ENCODE results near the gene PTPN3. TPM values are rescaled to one million over a fixed set of nuclear protein-coding genes. Genes with fewer than 3 reads are reported as not detected.

The PTPN3 gene
- total RNA-seq, 2 experiments from 2014 or later = not detected

GRCh38 chr9:109475526-109475925 lies 22.6 kb downstream of the PTPN3 start:
- ChIA-PET POLR2A (interaction anchor here (0.6 kb wide), 1 partner anchor 266 kb away, joined by 6 read pairs; no protein-coding TSS in a partner anchor), CTCF (ENCODE audit: unreplicated experiment) (no interaction called here)
- H3K4me2 ChIP-seq (ENCODE audit: low read length) = no peak overlapping the region
- H3K4me3 ChIP-seq (ENCODE audit: low read depth, low read length, poor library complexity, severe bottlenecking) = no peak overlapping the region
- TF ChIP-seq EZH2phosphoT487 (IDR thresholded peaks at IDR 0.05; ENCODE audit: borderline replicate concordance, low read depth, low read length) = no peak
- TF ChIP-seq CTCF (conservative IDR thresholded peaks at IDR 0.05; ENCODE audit: low read length) = no peak
- no peaks in the 10 kb centered on the region for H4K20me1 ChIP-seq (ENCODE audit: insufficient read depth, low read length)
- no peaks in the 10 kb centered on the region for H3K79me2 ChIP-seq (ENCODE audit: insufficient read depth, low read depth, low read length)
- BruUV-seq (replicated peaks) = no TSS peak
- no peaks in the 10 kb centered on the region for H3K36me3 ChIP-seq (ENCODE audit: insufficient read depth, low read length)
- H3K9me3 ChIP-seq (ENCODE audit: low read length) = no peaks in the 10 kb centered on the region
- H2AFZ ChIP-seq (ENCODE audit: low read length) = no peak overlapping the region
- H3K9me2 ChIP-seq (ENCODE audit: insufficient read depth, low read length) = no peaks in the 10 kb centered on the region
- intact Hi-C loops (cut with micrococcal nuclease; ENCODE audit: unreplicated experiment) = no loop called here
- DNase-seq (ENCODE audit: low spot score) = no peak
- no peak overlapping the region for H3K27ac ChIP-seq (ENCODE audit: low read depth, low read length, poor library complexity, severe bottlenecking)
- H3K4me1 ChIP-seq (ENCODE audit: insufficient read depth, low read length, poor library complexity, severe bottlenecking) = no peaks in the 10 kb centered on the region

GRCh38 chr9:109474944-109475343 lies 23.2 kb downstream of the PTPN3 start:
- DNase-seq (ENCODE audit: low spot score) = no peak
- BruUV-seq (replicated peaks) = no TSS peak
- H4K20me1 ChIP-seq (ENCODE audit: insufficient read depth, low read length) = no peaks in the 10 kb centered on the region
- no peaks in the 10 kb centered on the region for H3K9me2 ChIP-seq (ENCODE audit: insufficient read depth, low read length)
- POLR2A ChIA-PET = interaction anchor here (0.6 kb wide), 1 partner anchor 265 kb away, joined by 6 read pairs; no protein-coding TSS in a partner anchor
- no peak overlapping the region for H3K4me2 ChIP-seq (ENCODE audit: low read length)
- TF ChIP-seq EZH2phosphoT487 (IDR thresholded peaks at IDR 0.05; ENCODE audit: borderline replicate concordance, low read depth, low read length) (no peak), CTCF (conservative IDR thresholded peaks at IDR 0.05; ENCODE audit: low read length) (no peak)
- intact Hi-C loops (cut with micrococcal nuclease; ENCODE audit: unreplicated experiment) = no loop called here
- H3K27ac ChIP-seq (ENCODE audit: low read depth, low read length, poor library complexity, severe bottlenecking) = no peak overlapping the region
- no peak overlapping the region for H2AFZ ChIP-seq (ENCODE audit: low read length)
- CTCF ChIA-PET (ENCODE audit: unreplicated experiment) = no interaction called here
- H3K4me3 ChIP-seq (ENCODE audit: low read depth, low read length, poor library complexity, severe bottlenecking) = no peak overlapping the region
- no peaks in the 10 kb centered on the region for H3K79me2 ChIP-seq (ENCODE audit: insufficient read depth, low read depth, low read length)
- H3K36me3 ChIP-seq (ENCODE audit: insufficient read depth, low read length) = no peaks in the 10 kb centered on the region
- no peaks in the 10 kb centered on the region for H3K9me3 ChIP-seq (ENCODE audit: low read length)
- H3K4me1 ChIP-seq (ENCODE audit: insufficient read depth, low read length, poor library complexity, severe bottlenecking) = no peaks in the 10 kb centered on the region

- no peaks in the 10 kb centered on the region for H4K20me1 ChIP-seq (ENCODE audit: insufficient read depth, low read length)
- H3K9me2 ChIP-seq (ENCODE audit: insufficient read depth, low read length) = no peaks in the 10 kb centered on the region
- DNase-seq (ENCODE audit: low spot score) = no peak
- no peaks in the 10 kb centered on the region for H3K9me3 ChIP-seq (ENCODE audit: low read length)
- no peak overlapping the region for H3K4me3 ChIP-seq (ENCODE audit: low read depth, low read length, poor library complexity, severe bottlenecking)
- no peak overlapping the region for H2AFZ ChIP-seq (ENCODE audit: low read length)
- CTCF ChIA-PET (ENCODE audit: unreplicated experiment) = no interaction called here
- BruUV-seq (replicated peaks) = no TSS peak
- no peaks in the 10 kb centered on the region for H3K4me1 ChIP-seq (ENCODE audit: insufficient read depth, low read length, poor library complexity, severe bottlenecking)
- no peak for TF ChIP-seq CTCF (conservative IDR thresholded peaks at IDR 0.05; ENCODE audit: low read length)
- no peak for TF ChIP-seq EZH2phosphoT487 (IDR thresholded peaks at IDR 0.05; ENCODE audit: borderline replicate concordance, low read depth, low read length)
- H3K27ac ChIP-seq (ENCODE audit: low read depth, low read length, poor library complexity, severe bottlenecking) = no peak overlapping the region
- POLR2A ChIA-PET = no interaction called here
- no peaks in the 10 kb centered on the region for H3K36me3 ChIP-seq (ENCODE audit: insufficient read depth, low read length)
- intact Hi-C loops (cut with micrococcal nuclease; ENCODE audit: unreplicated experiment) = no loop called here
- no peak overlapping the region for H3K4me2 ChIP-seq (ENCODE audit: low read length)
- H3K79me2 ChIP-seq (ENCODE audit: insufficient read depth, low read depth, low read length) = no peaks in the 10 kb centered on the region
These were observed 23.9 kb downstream of the PTPN3 start for GRCh38 chr9:109474170-109474569.
